K562 (cell line): ENCODE measurements around the gene MRPL16. TPM values are rescaled to one million over a fixed set of nuclear protein-coding genes. Genes with fewer than 3 reads are reported as not detected.

Experiments used
- ATAC-seq: fragments of 200-7000 bp; cut with Tn5 transposase; 3 replicates; pipeline ENCODE4 v1.9.1; 2020; ENCODE audit warnings: moderate library complexity
- BruUV-seq: library from RNA; stranded (reverse); fragments of 400-500 nt; replicated peaks from 2 replicates; lab custom pipeline; 2021; lab: Mats Ljungman, UMichigan
- CTCF ChIA-PET: fragments of 300-600 bp; formaldehyde crosslinking; extraction: SDS; loops from one replicate; lab custom pipeline; 2021; ENCODE audit warnings: low intra/inter-chr PET ratio; lab: Yijun Ruan, JAX
- POLR2A ChIA-PET: fragments of 300-600, 350-650 bp; sonication (Branson Sonifier 250); formaldehyde crosslinking; extraction: SDS; loops from one replicate; lab custom pipeline; 2021; ENCODE audit warnings: antibody characterized with exemption, inconsistent platforms; lab: Yijun Ruan, JAX
- DNase-seq, 4 experiments: peaks; one replicate each; pipeline versions ENCODE4 v3.0.0 to v3.0.0-alpha.2; 2011 to 2018; ENCODE audit warnings: low spot score in 3 of 4, mixed read lengths in 3 of 4; ENCODE audit errors: extremely low read depth in 1 of 4
- FAIRE-seq: peaks from 2 replicates; lab custom pipeline; 2011; peaks lifted over from hg19 to GRCh38; lab: Jason Lieb, UNC
- H2AFZ ChIP-seq: 2 replicates; pipeline ENCODE4 v1.6.0; 2011; ENCODE audit warnings: low read depth, low read length, control low read depth, inconsistent platforms
- H3K27ac ChIP-seq: fragments of 200-600 bp; 3 replicates; pipeline ENCODE4 v1.8.0; 2011; ENCODE audit warnings: low read depth, mild to moderate bottlenecking, control low read depth, inconsistent platforms, low read length, moderate library complexity, mixed read lengths; ENCODE audit errors: extremely low read depth
- H3K27me3 ChIP-seq, 2 experiments: fragments of 300-600 bp in 1 of 2; 2 replicates in 1 of 2; 3 replicates in 1 of 2; pipeline versions ENCODE4 v1.6.0 to v1.8.0; 2011; ENCODE audit warnings: inconsistent platforms in 2 of 2, low read length in 2 of 2, mild to moderate bottlenecking in 1 of 2, mixed read lengths in 1 of 2, moderate library complexity in 1 of 2; ENCODE audit not compliant: control insufficient read depth in 2 of 2, insufficient read depth in 2 of 2
- H3K36me3 ChIP-seq: fragments of 300-600 bp; 3 replicates; pipeline ENCODE4 v1.8.0; 2011; ENCODE audit warnings: mild to moderate bottlenecking, low read length, inconsistent platforms; ENCODE audit not compliant: control insufficient read depth, insufficient read depth
- H3K4me1 ChIP-seq, 2 experiments: fragments of 200-600 bp in 1 of 2; replicated peaks in 1 of 2; 2 replicates in 1 of 2; 3 replicates in 1 of 2; pipeline versions ENCODE4 v1.5.1 to v1.8.0; 2011; ENCODE audit warnings: inconsistent platforms in 2 of 2, low read length in 2 of 2, mild to moderate bottlenecking in 1 of 2, mixed read lengths in 1 of 2, moderate library complexity in 1 of 2; ENCODE audit not compliant: control insufficient read depth in 2 of 2, insufficient read depth in 2 of 2
- H3K4me2 ChIP-seq: 2 replicates; pipeline ENCODE4 v1.6.1; 2011; ENCODE audit warnings: low read length, control low read depth, inconsistent platforms, mixed read lengths; ENCODE audit not compliant: insufficient read depth
- H3K4me3 ChIP-seq: fragments of 200-600 bp; sonication (generic), shearing (Covaris generic); 2 replicates; pipeline ENCODE4 v1.5.1; 2016; ENCODE audit warnings: control low read depth, inconsistent platforms
- H3K79me2 ChIP-seq: fragments of 200-600 bp; 3 replicates; pipeline ENCODE4 v1.8.0; 2011; ENCODE audit warnings: low read length, inconsistent platforms; ENCODE audit not compliant: control insufficient read depth, insufficient read depth
- H3K9ac ChIP-seq, 2 experiments: 2 replicates each; pipeline versions ENCODE4 v1.6.0 to v1.6.1; 2011; ENCODE audit warnings: low read depth in 2 of 2, low read length in 2 of 2, control low read depth in 1 of 2, inconsistent platforms in 1 of 2, mild to moderate bottlenecking in 1 of 2, mixed read lengths in 1 of 2; ENCODE audit not compliant: insufficient read depth in 1 of 2
- H3K9me1 ChIP-seq: one replicate; pipeline ENCODE4 v1.6.0; 2011; ENCODE audit warnings: inconsistent platforms, mild to moderate bottlenecking, low read length, moderate library complexity; ENCODE audit not compliant: control insufficient read depth, insufficient read depth
- H3K9me3 ChIP-seq: replicated peaks from 2 replicates; pipeline ENCODE4 v1.5.1; 2011; ENCODE audit warnings: low read depth, low read length, inconsistent platforms; ENCODE audit not compliant: control insufficient read depth, insufficient read depth
- H4K20me1 ChIP-seq: replicated peaks from 2 replicates; pipeline ENCODE4 v1.6.1; 2011; ENCODE audit warnings: low read length, inconsistent platforms, mixed read lengths; ENCODE audit not compliant: control insufficient read depth, insufficient read depth
- GTF2B ChIP-seq: IDR thresholded peaks from 2 replicates; pipeline ENCODE4 v1.6.1; 2011; ENCODE audit not compliant: insufficient read length; ENCODE audit errors: extremely low read depth
- MGA ChIP-seq: fragments of 450-650 bp; IDR thresholded peaks from 2 replicates; pipeline ENCODE4 v1.6.1; 2016; ENCODE audit warnings: mild to moderate bottlenecking, moderate library complexity
- MNT ChIP-seq, 2 experiments: fragments of 450-650 bp; conservative IDR thresholded peaks; 2 replicates each; pipeline ENCODE4 v1.6.1; 2017; ENCODE audit warnings: mild to moderate bottlenecking in 2 of 2, moderate library complexity in 2 of 2
- TBL1XR1 ChIP-seq, 2 experiments: IDR thresholded peaks; 2 replicates each; pipeline ENCODE4 v1.6.1; 2012; ENCODE audit warnings: improper control_type of control experiment in 2 of 2, low read length in 2 of 2, mild to moderate bottlenecking in 1 of 2
- TEAD4 ChIP-seq, 2 experiments: sonication (generic) in 1 of 2; formaldehyde crosslinking in 1 of 2; IDR thresholded peaks; 2 replicates each; pipeline versions ENCODE4 v1.6.1 to v1.8.0; 2012 to 2022; ENCODE audit warnings: borderline replicate concordance in 1 of 2, inconsistent platforms in 1 of 2, low read length in 1 of 2, mild to moderate bottlenecking in 1 of 2, missing genetic modification reagents in 1 of 2
- ZEB2 ChIP-seq: fragments of 450-650 bp; IDR thresholded peaks from 2 replicates; pipeline ENCODE4 v1.6.1; 2016
- WGBS: fragments of 100-300 bp; shearing (Covaris generic); methylation state at CpG from one replicate; pipeline ENCODE4 v1.1.6; 2016; ENCODE audit warnings: low coverage, mixed read lengths; ENCODE audit not compliant: insufficient coverage; ENCODE audit errors: missing lambda C conversion rate; 5-methylcytosine and 5-hydroxymethylcytosine counted together
- in situ Hi-C: fragments of 300-500 bp; cut with MboI; formaldehyde crosslinking; loops from 4 replicates; pipeline ENCODE4 v1.15.0; 2018; ENCODE audit warnings: inconsistent platforms, mixed read lengths
- intact Hi-C: fragments of 100-400 bp; cut with micrococcal nuclease; formaldehyde crosslinking; loops from 2 replicates; pipeline ENCODE4 v1.14.2; 2022
- polyA plus RNA-seq, 8 experiments: library from polyadenylated mRNA; depleted of rRNA in 4 of 8; stranded (reverse) in 5 of 8; unstranded in 3 of 8; fragments of >200 nt; fragmentation: Nextera tagmentation in 2 of 8; fragmentation: Illumina TruSeq in 1 of 8; extraction: Ambion mirVana in 2 of 8; extraction: Trizol in 1 of 8; gene quantifications; 2 replicates each; pipeline versions ENCODE4 v1.2.1 to v1.2.3, GENCODE V29; 2011 to 2014; ENCODE audit warnings: inconsistent platforms in 1 of 8, missing spikeins in 1 of 8
- total RNA-seq, 7 experiments: library from RNA; depleted of rRNA in 6 of 7; stranded (reverse); fragments of >200 nt in 6 of 7; fragmentation: Illumina TruSeq in 2 of 7; extraction: Trizol in 2 of 7; gene quantifications; 2 replicates each; pipeline versions ENCODE4 v1.2.1 to v1.2.3, GENCODE V29; 2011 to 2021; ENCODE audit warnings: low replicate concordance in 1 of 7

Gene MRPL16
- total and polyA plus RNA-seq, 9 of the 15 experiments (the other 6 are each of a cell fraction or from before 2014, with no cell fraction given): 63.3 to 209 (median 157) TPM

GRCh38 chr11:59802639-59803176 is 7.9 kb downstream of the MRPL16 start:
- Histone ChIP-seq H2AFZ (no peak overlapping the region), H3K9ac (no peak overlapping the region), H3K9me3 (no peaks in the 10 kb centered on the region), H3K4me1 (no peaks in the 10 kb centered on the region; a peak in 1 of 5 replicates), H3K4me3 (no peak overlapping the region), H3K79me2 (0 out of 3 replicates have a peak, but pooled peaks cover 2% of the 10 kb centered on the region), H3K27me3 (no peaks in the 10 kb centered on the region), H3K36me3 (peaks cover 82% of the 10 kb centered on the region), H3K27ac (no peak overlapping the region), H3K9me1 (no peaks in the 10 kb centered on the region), H3K4me2 (no peak overlapping the region), H4K20me1 (no peaks in the 10 kb centered on the region)
- no TSS peak for BruUV-seq
- FAIRE-seq (peak; percentile 86), ATAC-seq (peak; percentile 61), DNase-seq (peak; percentile 39 to 74 (median 54))
- CTCF ChIA-PET: interaction anchor here (0.5 to 3.5 kb wide), 6 partner anchors 43 to 631 kb away, joined by 3 to 28 read pairs (median 6); partner anchors contain the start of genes DTX4 and STX3
- intact Hi-C loops (loop anchor here (1.0 to 5.0 kb wide), 5 partner anchors 48 to 630 kb away; partner anchors contain the start of genes DTX4 and PATL1), in situ Hi-C loops (loop anchor here (5.0 kb wide), 1 partner anchor 45 kb away; the partner anchor contains the start of gene STX3)
- WGBS: 44% methylated on average over 4 of the region's 4 CpGs
- POLR2A ChIA-PET: interaction anchor here (1.4 kb wide), 1 partner anchor 16 kb away, joined by 3 read pairs; no protein-coding TSS in a partner anchor
- TF ChIP-seq MGA: peak; percentile 98
- TF ChIP-seq GTF2B: no peak
- TF ChIP-seq TEAD4 (IDR thresholded peaks at IDR 0.05; ENCODE audit: low read length): peak; percentile 48
- TF ChIP-seq TEAD4 (CRISPR knock-in tag; IDR thresholded peaks at IDR 0.05; ENCODE audit: borderline replicate concordance): no peak
- TF ChIP-seq TBL1XR1 (IDR thresholded peaks at IDR 0.05; ENCODE audit: low read length in 2 of 2): peak in 1 of 2 experiments; percentile 62; a peak in 1 of 4 replicates
- TF ChIP-seq MNT (conservative IDR thresholded peaks at IDR 0.05): peak in 1 of 2 experiments; percentile 32; a peak in 1 of 4 replicates
- peak; percentile 32; the same call in 1 of the 2 replicates for TF ChIP-seq ZEB2
